Hepatocyte (in vitro differentiated cells): ENCODE data around the gene SDHAF3.

ENCODE experiments used
- CTCF ChIP-seq: fragments of 200-600 bp; sonication (generic); IDR thresholded peaks from 2 replicates; pipeline ENCODE4 v1.5.1; 2016; ENCODE audit warnings: antibody characterized with exemption, mild to moderate bottlenecking; ENCODE audit not compliant: poor library complexity
- EZH2 ChIP-seq: fragments of 200-600 bp; sonication (generic); IDR thresholded peaks from 2 replicates; pipeline ENCODE4 v1.6.1; 2016; ENCODE audit warnings: antibody characterized with exemption, mild to moderate bottlenecking, borderline replicate concordance

- TF ChIP-seq CTCF (no peak), EZH2 (no peak)
Observed at GRCh38 chr7:97096661-97097060, 20.8 kb upstream of the SDHAF3 start.
